T47D (cell line): ENCODE measurements around the gene RPS15.
"Not testable (repeated sequence)": the region's sequence is repeated elsewhere in the genome, so short reads cannot be mapped to it uniquely, and the experiment has no call there.

Experiments used
- DNase-seq, 2 experiments: peaks; one replicate each; pipeline versions ENCODE4 v3.0.0 to v3.0.0-alpha.2; 2011 to 2012; ENCODE audit warnings: low read depth in 1 of 2, low spot score in 1 of 2
- JUND ChIP-seq: IDR thresholded peaks from 2 replicates; pipeline ENCODE4 v1.6.1; 2012; ENCODE audit warnings: low read depth
- in situ Hi-C: cut with HindIII; loops from 2 replicates; pipeline ENCODE4 v1.10.0; 2016; ENCODE audit warnings: low sequenced_read_pairs, low pct_unique_long_range_greater_than_20kb

RPS15 gene

GRCh38 chr19:1469255-1470054 lies 31.3 kb downstream of the RPS15 start:
- TF ChIP-seq JUND, result no peak
- in situ Hi-C loops, result no loop called here
- DNase-seq, result peak; percentile 57 to 71

DNA sequence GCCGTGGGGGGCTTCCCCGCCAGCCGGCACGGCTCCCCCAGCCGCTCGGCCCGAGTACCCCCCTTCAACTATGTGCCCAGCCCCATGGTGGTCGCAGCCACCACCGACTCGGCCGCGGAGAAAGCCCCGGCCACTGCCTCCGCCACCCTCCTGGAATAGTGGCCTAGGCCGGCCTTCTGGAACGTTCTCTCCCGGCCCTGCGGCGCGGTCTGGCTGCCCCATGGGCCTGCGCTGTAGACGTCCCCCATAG lies 31.8 kb downstream of the RPS15 start:
- no peak for TF ChIP-seq JUND
- no peak for DNase-seq
- in situ Hi-C loops, result no loop called here

DNA sequence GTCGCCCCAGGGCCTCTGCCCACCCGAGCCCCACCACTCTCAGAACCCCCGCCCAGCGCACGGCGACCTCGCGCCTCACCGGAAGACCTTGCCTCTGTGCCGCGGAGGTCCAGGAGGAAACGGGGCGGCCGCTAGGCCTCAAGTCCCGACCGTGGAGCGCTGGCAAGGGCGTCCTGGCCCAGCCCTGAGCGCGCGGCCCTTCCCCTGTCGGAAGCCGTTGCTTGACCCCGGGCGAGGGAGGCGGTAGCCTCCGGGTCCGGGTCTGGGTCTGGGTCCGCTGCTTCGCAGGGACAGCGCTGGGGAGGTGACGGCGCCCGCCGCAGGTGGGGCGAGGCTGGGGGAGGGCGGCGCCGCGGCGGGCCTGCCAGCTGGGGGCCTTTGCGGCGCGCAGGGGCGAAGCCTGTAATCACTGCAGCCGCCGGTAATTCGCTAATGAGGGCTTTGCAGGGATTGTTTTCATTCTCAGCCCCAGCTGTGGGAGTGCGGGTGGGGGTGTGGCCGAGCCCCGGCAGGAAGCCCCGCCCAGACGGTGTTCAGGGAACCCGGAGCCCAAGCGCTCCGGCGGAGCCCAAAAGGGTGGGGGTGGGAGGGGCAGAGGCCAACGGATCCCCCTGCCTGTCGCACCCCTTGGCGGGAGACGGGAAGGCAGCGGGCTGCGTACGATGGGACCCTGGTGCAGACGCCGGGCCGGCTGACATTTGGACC lies 32.3 kb downstream of the RPS15 start:
- TF ChIP-seq JUND, result no peak
- DNase-seq, result peak; percentile 55 to 88
- in situ Hi-C loops, result no loop called here

- TF ChIP-seq JUND, result no peak
- in situ Hi-C loops, result no loop called here
- DNase-seq, result peak; percentile 50 to 70
These were observed 32.9 kb downstream of the RPS15 start for GRCh38 chr19:1471010-1471514.

DNA sequence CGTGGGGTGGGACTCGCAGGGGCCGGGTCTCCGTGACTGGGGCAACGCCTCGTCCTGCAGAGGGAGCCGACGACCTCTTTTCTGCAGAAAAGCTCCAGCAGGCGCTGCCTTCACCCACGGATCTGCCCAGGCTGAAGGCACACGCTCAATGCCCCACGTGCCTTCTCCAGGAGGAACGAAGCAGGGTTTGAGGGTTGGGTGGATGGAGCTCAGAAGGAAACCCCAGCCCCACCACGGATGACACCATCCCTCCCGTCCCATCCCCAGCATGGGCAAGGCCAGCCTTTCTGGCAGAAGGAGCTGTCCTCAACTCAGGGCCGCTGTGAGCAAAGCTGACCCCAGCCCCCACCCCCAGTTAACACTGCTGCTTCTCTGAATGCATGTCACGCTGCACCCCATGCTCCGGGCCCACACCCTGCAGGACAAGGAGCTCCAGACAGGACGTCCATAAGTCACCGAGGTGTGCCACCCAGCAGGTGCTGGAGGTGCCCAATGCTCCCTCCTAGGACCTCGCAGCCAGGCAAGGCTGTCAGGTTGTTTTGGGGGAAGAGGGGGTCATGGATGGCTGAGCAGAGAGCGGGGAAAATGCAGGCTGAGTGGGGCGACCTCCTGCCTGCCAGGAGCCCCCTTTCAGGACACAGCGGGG lies 33.4 kb downstream of the RPS15 start:
- in situ Hi-C loops, result no loop called here
- peak; percentile 43 to 46 for DNase-seq
- TF ChIP-seq JUND, result no peak

DNA sequence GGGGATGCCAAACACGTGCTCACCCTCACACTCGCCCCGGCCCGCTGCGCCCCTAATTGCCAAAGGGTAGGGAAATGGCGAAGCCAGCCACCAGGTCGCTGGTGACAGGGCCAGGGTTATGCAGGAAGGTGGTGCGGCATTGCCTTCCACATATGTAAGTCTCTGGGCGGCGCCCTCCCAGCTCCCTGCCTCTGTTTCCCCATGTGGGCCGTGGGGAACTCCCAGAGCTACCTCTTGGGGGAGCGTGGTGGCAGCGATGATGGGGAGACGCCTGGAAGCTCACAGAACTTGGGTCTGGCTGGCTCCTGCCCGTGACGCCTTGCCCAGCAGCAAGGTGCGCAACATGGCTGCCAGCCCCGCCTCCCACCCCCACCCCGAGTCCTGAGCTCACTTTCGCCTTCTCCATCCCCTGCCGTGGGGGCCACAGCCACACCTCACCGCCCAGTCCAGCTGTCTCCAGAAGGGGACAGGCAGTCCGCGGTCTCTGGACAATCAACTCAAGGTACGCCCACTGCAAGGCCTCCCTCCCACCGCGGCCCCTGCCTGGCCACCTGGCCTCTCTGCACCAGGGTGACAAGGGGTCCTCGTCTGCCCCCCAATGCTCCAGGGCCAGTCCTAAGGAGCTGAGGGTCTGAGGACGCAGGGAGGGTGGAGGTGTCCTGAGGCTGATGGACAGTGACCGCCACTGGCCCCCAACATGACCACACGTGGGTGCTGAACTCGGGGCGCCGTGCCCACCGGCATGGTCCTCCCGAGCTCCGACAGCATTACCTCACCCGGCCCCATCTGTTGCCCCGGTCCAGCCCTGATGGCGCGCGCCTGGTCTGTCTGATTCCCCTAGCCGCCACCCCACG lies 34.3 kb downstream of the RPS15 start:
- no peak for DNase-seq
- TF ChIP-seq JUND, result no peak
- in situ Hi-C loops, result no loop called here

GRCh38 chr19:1473085-1473851 lies 35.1 kb downstream of the RPS15 start:
- in situ Hi-C loops, result no loop called here

DNA sequence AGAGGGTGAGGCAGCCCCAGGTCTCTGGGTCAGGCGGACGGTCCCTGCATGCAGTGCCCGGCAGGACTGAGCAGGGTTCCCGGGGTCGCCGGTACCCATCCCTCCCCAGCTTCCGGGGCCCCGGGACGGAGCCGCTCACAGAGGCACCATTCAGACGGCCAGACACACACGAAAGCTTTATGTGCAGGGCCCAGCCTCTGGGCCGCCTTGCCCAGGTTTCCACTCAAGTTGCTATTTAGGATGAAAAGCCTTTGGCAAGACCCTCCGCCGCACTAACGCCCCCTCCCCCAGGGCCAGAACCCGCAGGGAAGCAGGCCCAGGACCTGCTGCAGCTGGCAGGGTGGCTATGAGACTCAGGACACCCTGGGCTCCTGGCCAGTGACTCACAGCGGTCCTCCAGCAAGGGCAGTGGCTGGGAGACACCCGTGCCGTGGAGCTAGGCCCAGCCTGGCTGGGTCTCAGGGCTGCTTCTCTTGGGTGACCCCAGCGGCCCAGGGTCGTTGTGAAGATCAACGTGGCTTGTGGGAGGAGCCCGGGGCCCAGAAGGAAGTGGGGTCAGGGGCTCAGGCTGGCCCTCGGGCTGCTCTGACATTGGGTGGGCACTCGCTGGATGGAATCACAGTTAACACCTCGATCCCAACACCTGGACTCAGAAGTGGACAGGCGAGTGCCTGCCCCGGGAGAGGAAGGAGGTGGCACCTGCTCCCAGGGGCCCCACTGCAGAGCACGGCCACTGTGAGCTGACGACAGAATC lies 36.0 kb downstream of the RPS15 start:
- in situ Hi-C loops, result no loop called here
- TF ChIP-seq JUND, result no peak
- DNase-seq, result no peak

More at GRCh38 chr19:1473085-1473851, 35.1 kb downstream of the RPS15 start:
- DNase-seq, result no peak
- TF ChIP-seq JUND, result no peak

DNA sequence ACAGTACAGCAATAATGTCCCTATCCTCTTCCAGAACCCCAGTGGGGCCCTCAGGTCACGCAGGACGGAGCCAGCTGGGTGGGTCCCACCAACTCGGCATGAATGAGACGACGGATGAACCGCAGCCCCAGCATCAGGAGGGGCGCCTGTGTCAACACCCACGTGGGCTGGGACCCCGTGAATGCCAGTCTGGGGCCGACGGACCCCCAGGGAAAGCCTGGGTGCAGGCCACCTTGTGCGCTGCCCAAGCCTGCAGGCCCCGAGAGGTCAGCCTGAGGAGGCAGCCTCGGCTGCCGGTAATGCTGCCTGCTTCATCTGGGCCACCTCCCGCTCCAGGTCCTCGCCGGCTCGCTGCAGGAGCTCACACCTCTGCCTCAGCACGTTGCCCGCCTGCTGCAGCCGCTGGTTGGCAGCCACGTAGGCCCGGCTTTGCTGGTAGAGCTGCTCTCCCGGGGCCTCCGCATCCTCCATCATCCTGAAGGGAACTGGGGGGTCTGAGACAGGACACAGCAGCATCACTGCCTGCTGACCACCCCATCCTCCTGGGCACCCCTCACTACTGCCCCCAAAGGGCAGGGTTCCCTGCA lies 36.7 kb downstream of the RPS15 start:
- no peak for TF ChIP-seq JUND
- DNase-seq, result no peak
- in situ Hi-C loops, result no loop called here

GRCh38 chr19:1475751-1476437 lies 37.7 kb downstream of the RPS15 start:
- in situ Hi-C loops, result no loop called here
- DNase-seq, result no peak

DNA sequence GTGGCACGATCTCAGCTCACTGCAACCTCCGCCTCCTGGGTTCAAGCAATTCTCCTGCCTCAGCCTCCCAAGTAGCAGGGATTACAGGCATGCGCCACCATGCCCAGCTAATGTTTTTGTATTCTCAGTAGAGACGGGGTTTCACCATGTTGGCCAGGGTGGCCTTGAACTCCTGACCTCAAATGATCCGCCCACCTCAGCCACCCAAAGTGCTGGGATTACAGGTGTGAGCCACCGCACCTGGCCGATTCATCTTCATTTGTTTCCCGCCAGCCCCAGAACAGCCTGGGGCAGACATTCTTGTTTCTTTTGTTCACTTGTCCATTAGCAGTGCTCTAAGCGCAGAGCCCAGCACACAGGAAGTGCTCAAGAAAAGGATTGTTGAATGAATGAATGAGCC lies 38.9 kb downstream of the RPS15 start:
- DNase-seq, in situ Hi-C loops: not testable (repeated sequence)

More at GRCh38 chr19:1475751-1476437, 37.7 kb downstream of the RPS15 start:
- TF ChIP-seq JUND, result no peak
